ENCODE data around the gene CES5A. TPM values are rescaled to one million over a fixed set of nuclear protein-coding genes. Genes with fewer than 3 reads are reported as not detected.
"Not testable (repeated sequence)": the region's sequence is repeated elsewhere in the genome, so short reads cannot be mapped to it uniquely, and the experiment has no call there.

CES5A gene
- total RNA-seq, 1 donor from 2014 or later: not detected

DNA sequence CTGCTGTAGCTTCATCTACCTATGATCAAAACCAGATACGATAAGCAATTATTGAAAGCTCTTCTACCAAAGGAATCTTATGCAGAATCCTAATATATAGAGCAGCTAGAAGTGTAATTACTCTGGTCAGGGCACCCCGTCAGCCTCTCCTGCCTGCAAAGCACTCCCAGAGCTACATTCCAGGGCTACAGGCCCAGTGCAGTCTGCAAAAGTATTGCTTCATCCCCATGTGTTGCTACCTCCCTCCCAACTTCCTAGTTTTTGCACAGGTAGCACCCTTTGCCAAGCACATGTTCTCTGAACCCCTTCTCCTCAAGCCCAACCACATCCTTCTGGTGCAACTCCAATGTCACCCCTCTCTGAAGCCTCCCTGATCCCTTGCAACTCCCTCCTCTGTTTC is 7.0 kb downstream of the CES5A start:
- Mint-ChIP-seq H3K9me3 (ENCODE audit: low read depth) (no peaks in the 10 kb centered on the region), H3K27me3 (ENCODE audit: low read depth) (peaks cover 3% of the 10 kb centered on the region), H3K4me3 (ENCODE audit: unreplicated experiment) (no peak overlapping the region), H3K36me3 (ENCODE audit: low read depth) (no peaks in the 10 kb centered on the region), H3K27ac (ENCODE audit: unreplicated experiment) (no peak overlapping the region), H3K4me1 (ENCODE audit: low read depth) (no peaks in the 10 kb centered on the region)
- no peak for DNase-seq (ENCODE audit: low spot score)
- TF ChIP-seq, protein P1, sequence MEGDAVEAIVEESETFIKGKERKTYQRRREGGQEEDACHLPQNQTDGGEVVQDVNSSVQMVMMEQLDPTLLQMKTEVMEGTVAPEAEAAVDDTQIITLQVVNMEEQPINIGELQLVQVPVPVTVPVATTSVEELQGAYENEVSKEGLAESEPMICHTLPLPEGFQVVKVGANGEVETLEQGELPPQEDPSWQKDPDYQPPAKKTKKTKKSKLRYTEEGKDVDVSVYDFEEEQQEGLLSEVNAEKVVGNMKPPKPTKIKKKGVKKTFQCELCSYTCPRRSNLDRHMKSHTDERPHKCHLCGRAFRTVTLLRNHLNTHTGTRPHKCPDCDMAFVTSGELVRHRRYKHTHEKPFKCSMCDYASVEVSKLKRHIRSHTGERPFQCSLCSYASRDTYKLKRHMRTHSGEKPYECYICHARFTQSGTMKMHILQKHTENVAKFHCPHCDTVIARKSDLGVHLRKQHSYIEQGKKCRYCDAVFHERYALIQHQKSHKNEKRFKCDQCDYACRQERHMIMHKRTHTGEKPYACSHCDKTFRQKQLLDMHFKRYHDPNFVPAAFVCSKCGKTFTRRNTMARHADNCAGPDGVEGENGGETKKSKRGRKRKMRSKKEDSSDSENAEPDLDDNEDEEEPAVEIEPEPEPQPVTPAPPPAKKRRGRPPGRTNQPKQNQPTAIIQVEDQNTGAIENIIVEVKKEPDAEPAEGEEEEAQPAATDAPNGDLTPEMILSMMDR (IDR thresholded peaks at IDR 0.05): no peak

DNA sequence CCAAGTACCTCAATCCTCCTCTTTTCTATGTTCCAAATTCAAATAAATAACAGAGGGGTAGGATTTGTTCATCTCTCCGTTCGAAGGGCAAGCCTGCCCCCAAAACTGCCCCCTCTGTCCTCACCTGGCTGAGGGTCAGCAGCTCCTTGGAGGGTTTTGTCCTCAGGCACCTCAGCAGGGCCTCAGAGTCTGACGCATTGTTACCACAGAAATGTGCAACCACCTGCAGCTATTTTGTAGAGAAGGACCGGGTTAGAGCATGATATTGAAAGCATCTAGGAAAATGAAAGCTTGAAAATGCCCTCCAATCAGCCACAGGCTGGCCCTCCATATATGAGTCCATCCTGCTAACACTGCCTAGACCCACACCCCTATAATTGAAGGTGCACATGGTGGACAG is 13.9 kb downstream of the CES5A start:
- Mint-ChIP-seq H3K9me3 (ENCODE audit: low read depth) (no peaks in the 10 kb centered on the region), H3K27me3 (ENCODE audit: low read depth) (peaks cover 10% of the 10 kb centered on the region), H3K36me3 (ENCODE audit: low read depth) (no peaks in the 10 kb centered on the region), H3K4me3 (ENCODE audit: unreplicated experiment) (no peak overlapping the region), H3K27ac (ENCODE audit: unreplicated experiment) (no peak overlapping the region), H3K4me1 (ENCODE audit: low read depth) (no peaks in the 10 kb centered on the region)
- DNase-seq (ENCODE audit: low spot score): no peak
- TF ChIP-seq, protein P1 (IDR thresholded peaks at IDR 0.05): no peak

DNA sequence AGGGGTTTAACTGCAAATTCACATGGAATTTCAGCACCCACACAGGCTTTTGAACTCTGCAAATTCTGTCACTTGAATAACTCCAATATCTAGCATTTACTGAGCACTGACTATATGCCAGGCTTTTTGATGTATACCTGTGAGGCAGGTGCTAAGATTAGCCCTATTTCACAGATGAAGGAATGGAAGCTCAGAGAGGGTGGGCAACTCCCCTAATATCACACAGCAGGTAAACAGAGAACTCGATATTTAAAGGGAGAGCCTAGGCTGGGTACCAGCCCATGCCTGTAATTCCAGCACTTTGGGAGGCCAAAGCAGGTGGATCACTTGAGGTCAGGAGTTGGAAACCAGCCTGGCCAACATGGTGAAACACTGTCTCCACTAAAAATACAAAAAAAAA is 17.5 kb downstream of the CES5A start:
- not testable (repeated sequence) for H3K9me3 Mint-ChIP-seq (ENCODE audit: low read depth); H3K36me3 Mint-ChIP-seq (ENCODE audit: low read depth); H3K27ac Mint-ChIP-seq (ENCODE audit: unreplicated experiment); H3K4me1 Mint-ChIP-seq (ENCODE audit: low read depth); DNase-seq (ENCODE audit: low spot score); H3K4me3 Mint-ChIP-seq (ENCODE audit: unreplicated experiment)
- H3K27me3 Mint-ChIP-seq (ENCODE audit: low read depth): peaks cover 26% of the 10 kb centered on the region

DNA sequence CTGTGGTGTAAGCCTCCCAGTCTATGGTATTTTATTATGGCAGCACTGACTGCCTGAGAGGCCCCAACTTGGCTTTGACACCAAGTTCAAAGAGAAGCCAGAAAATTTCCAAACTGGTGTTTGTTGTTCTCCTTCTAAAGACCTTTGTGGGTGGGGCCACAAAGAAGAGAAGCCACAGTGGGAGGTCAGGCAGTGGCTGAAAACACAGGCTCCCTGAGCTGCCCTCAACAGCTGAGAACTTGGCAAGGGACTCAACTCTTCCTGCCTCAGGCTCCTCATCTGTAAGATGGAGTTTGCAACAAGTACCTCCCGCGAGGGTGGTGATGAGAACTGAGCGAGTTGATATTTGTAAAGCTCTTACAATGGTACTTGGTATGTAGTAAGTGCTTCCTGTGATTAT is 18.2 kb downstream of the CES5A start:
- H3K27ac Mint-ChIP-seq (ENCODE audit: unreplicated experiment): no peak overlapping the region
- H3K4me1 Mint-ChIP-seq (ENCODE audit: low read depth): no peaks in the 10 kb centered on the region
- DNase-seq (ENCODE audit: low spot score): no peak
- H3K9me3 Mint-ChIP-seq (ENCODE audit: low read depth): no peaks in the 10 kb centered on the region
- TF ChIP-seq, protein P1 (IDR thresholded peaks at IDR 0.05): no peak
- peaks cover 28% of the 10 kb centered on the region for H3K27me3 Mint-ChIP-seq (ENCODE audit: low read depth)
- H3K4me3 Mint-ChIP-seq (ENCODE audit: unreplicated experiment): no peak overlapping the region
- H3K36me3 Mint-ChIP-seq (ENCODE audit: low read depth): no peaks in the 10 kb centered on the region

DNA sequence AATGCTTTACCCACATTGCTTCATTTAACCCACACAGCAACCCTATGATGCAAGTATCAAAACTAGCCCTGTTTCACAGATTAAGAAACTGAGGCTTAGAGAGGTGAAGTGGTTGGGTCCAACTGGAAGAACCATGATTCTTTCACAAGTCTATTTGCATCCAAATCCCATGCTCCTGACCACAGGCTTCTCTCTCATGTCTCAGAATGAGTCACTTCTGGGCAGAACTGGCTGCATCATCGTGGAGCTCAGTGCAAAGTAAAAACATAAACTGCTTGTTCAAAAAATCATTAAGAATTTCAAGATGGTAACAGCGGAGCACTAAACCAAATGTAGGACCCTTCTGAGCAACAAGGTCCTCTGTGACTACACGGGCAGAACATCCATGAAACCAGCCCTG is 22.1 kb downstream of the CES5A start:
- no peak for DNase-seq (ENCODE audit: low spot score)
- Mint-ChIP-seq H3K27ac (ENCODE audit: unreplicated experiment) (no peak overlapping the region), H3K9me3 (ENCODE audit: low read depth) (no peaks in the 10 kb centered on the region), H3K4me1 (ENCODE audit: low read depth) (no peaks in the 10 kb centered on the region), H3K4me3 (ENCODE audit: unreplicated experiment) (no peak overlapping the region), H3K27me3 (ENCODE audit: low read depth) (peaks cover 38% of the 10 kb centered on the region), H3K36me3 (ENCODE audit: low read depth) (no peaks in the 10 kb centered on the region)
- TF ChIP-seq, protein P1 (IDR thresholded peaks at IDR 0.05): no peak

DNA sequence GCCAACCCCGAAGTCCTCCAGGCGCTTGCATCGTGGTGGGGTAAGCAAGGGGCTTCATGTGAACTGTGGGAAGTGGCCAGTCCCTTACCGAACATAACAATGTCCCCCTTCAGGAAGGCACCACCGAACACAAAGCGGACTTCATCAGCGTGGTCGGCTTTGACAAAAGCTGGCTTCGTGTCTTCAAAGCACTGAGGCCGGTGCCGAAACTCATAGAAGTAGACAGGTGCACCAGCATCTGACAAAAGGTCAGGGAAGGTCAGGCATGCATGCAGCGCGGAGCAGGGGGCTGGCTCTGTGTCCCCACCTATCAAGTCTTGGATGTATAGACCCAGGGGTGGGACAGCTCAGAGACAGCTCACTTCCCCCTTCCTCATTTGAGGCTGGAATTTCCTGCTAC is 25.6 kb downstream of the CES5A start:
- H3K9me3 Mint-ChIP-seq (ENCODE audit: low read depth): no peaks in the 10 kb centered on the region
- no peak for DNase-seq (ENCODE audit: low spot score)
- TF ChIP-seq, protein P1 (IDR thresholded peaks at IDR 0.05): no peak
- H3K4me3 Mint-ChIP-seq (ENCODE audit: unreplicated experiment): no peak overlapping the region
- H3K36me3 Mint-ChIP-seq (ENCODE audit: low read depth): no peaks in the 10 kb centered on the region
- no peak overlapping the region for H3K27ac Mint-ChIP-seq (ENCODE audit: unreplicated experiment)
- H3K27me3 Mint-ChIP-seq (ENCODE audit: low read depth): peaks cover 48% of the 10 kb centered on the region
- no peaks in the 10 kb centered on the region for H3K4me1 Mint-ChIP-seq (ENCODE audit: low read depth)

All from chondrocyte (in vitro differentiated cells).